IMR-90 (cell line): Measurements from ENCODE around the gene COL11A2. TPM values are rescaled to one million over a fixed set of nuclear protein-coding genes. Genes with fewer than 3 reads are reported as not detected.

Experiments
- ATAC-seq: fragments of 200-7000 bp; cut with Tn5 transposase; 2 replicates; pipeline ENCODE4 v1.9.1; 2020; ENCODE audit warnings: low read depth, mild to moderate bottlenecking, moderate library complexity
- BruUV-seq: library from RNA; stranded (reverse); fragments of 400-500 nt; replicated peaks from 2 replicates; lab custom pipeline; 2021; lab: Mats Ljungman, UMichigan
- CTCF ChIA-PET: fragments of 300-600 bp; formaldehyde crosslinking; extraction: SDS; loops from one replicate; lab custom pipeline; 2021; ENCODE audit warnings: antibody characterized with exemption; lab: Yijun Ruan, JAX
- POLR2A ChIA-PET: fragments of 300-600 bp; sonication (Branson Sonifier 250); formaldehyde crosslinking; loops from one replicate; lab custom pipeline; 2022; ENCODE audit warnings: antibody characterized with exemption; ENCODE audit not compliant: unreplicated experiment; lab: Charles Lee
- DNase-seq: peaks from one replicate; pipeline ENCODE4 v3.0.0; 2013
- H2AFZ ChIP-seq: replicated peaks from 2 replicates; pipeline ENCODE3; 2013; ENCODE audit warnings: low read length, mild to moderate bottlenecking; ENCODE audit not compliant: poor library complexity
- H2AK5ac ChIP-seq: 2 replicates; pipeline ENCODE4 v1.6.1; 2013; ENCODE audit warnings: low read depth, low read length, inconsistent platforms
- H2AK9ac ChIP-seq: replicated peaks from 2 replicates; pipeline ENCODE3; 2013; ENCODE audit warnings: mild to moderate bottlenecking, low read depth, low read length, moderate library complexity; ENCODE audit not compliant: poor library complexity
- H2BK120ac ChIP-seq: 2 replicates; pipeline ENCODE4 v1.6.1; 2013; ENCODE audit warnings: low read depth, low read length, inconsistent platforms
- H2BK15ac ChIP-seq: 3 replicates; pipeline ENCODE4 v1.6.1; 2013; ENCODE audit warnings: low read depth, low read length, inconsistent platforms
- H2BK20ac ChIP-seq: 2 replicates; pipeline ENCODE4 v1.6.1; 2013; ENCODE audit warnings: low read depth, mild to moderate bottlenecking, inconsistent platforms, low read length, moderate library complexity
- H2BK5ac ChIP-seq: 2 replicates; pipeline ENCODE4 v1.6.1; 2013; ENCODE audit warnings: mild to moderate bottlenecking, low read depth, low read length, inconsistent platforms; ENCODE audit not compliant: poor library complexity, severe bottlenecking
- H3K14ac ChIP-seq: replicated peaks from 2 replicates; pipeline ENCODE4 v1.6.1; 2013; ENCODE audit warnings: low read depth, low read length, inconsistent platforms
- H3K18ac ChIP-seq: 2 replicates; pipeline ENCODE4 v1.6.1; 2013; ENCODE audit warnings: low read depth, low read length, control low read depth
- H3K23ac ChIP-seq: 2 replicates; pipeline ENCODE4 v1.6.1; 2013; ENCODE audit warnings: low read depth, low read length, inconsistent platforms
- H3K27ac ChIP-seq: 2 replicates; pipeline ENCODE4 v1.5.1; 2013; ENCODE audit warnings: mild to moderate bottlenecking, control low read depth, low read length; ENCODE audit not compliant: insufficient read depth
- H3K27me3 ChIP-seq: 2 replicates; pipeline ENCODE4 v1.6.1; 2013; ENCODE audit warnings: low read length; ENCODE audit not compliant: control insufficient read depth, insufficient read depth
- H3K36me3 ChIP-seq: 2 replicates; pipeline ENCODE4 v1.6.1; 2013; ENCODE audit warnings: low read length, mixed read lengths; ENCODE audit not compliant: control insufficient read depth, insufficient read depth
- H3K4ac ChIP-seq: 2 replicates; pipeline ENCODE4 v1.6.1; 2013; ENCODE audit warnings: low read depth, low read length, inconsistent platforms
- H3K4me1 ChIP-seq: 2 replicates; pipeline ENCODE4 v1.6.1; 2013; ENCODE audit warnings: low read length, mixed read lengths; ENCODE audit not compliant: control insufficient read depth, insufficient read depth
- H3K4me2 ChIP-seq: 2 replicates; pipeline ENCODE4 v1.6.1; 2013; ENCODE audit warnings: low read depth, mild to moderate bottlenecking, control low read depth, low read length, moderate library complexity
- H3K4me3 ChIP-seq: 2 replicates; pipeline ENCODE4 v1.5.1; 2013; ENCODE audit warnings: low read depth, mild to moderate bottlenecking, control low read depth, low read length, moderate library complexity; ENCODE audit not compliant: insufficient read depth
- H3K56ac ChIP-seq: 2 replicates; pipeline ENCODE4 v1.6.1; 2013; ENCODE audit warnings: low read length, inconsistent platforms; ENCODE audit not compliant: insufficient read depth; ENCODE audit errors: extremely low read depth
- H3K79me1 ChIP-seq, 2 experiments: 2 replicates each; pipeline ENCODE4 v1.6.1; 2013; ENCODE audit warnings: low read length in 2 of 2, inconsistent platforms in 1 of 2, low read depth in 1 of 2
- H3K9ac ChIP-seq: 2 replicates; pipeline ENCODE4 v1.6.1; 2013; ENCODE audit warnings: low read depth, low read length, control low read depth
- H3K9me1 ChIP-seq: 2 replicates; pipeline ENCODE4 v1.6.1; 2013; ENCODE audit warnings: low read length, inconsistent platforms; ENCODE audit not compliant: insufficient read depth
- H3K9me3 ChIP-seq: 2 replicates; pipeline ENCODE4 v1.6.1; 2013; ENCODE audit warnings: low read length; ENCODE audit not compliant: control insufficient read depth, insufficient read depth
- H4K20me1 ChIP-seq: 2 replicates; pipeline ENCODE4 v1.6.1; 2013; ENCODE audit warnings: low read length, inconsistent platforms; ENCODE audit not compliant: insufficient read depth
- H4K5ac ChIP-seq: 2 replicates; pipeline ENCODE4 v1.6.1; 2013; ENCODE audit warnings: mild to moderate bottlenecking, low read depth, low read length, control low read depth
- H4K8ac ChIP-seq, 2 experiments: 2 replicates each; pipeline ENCODE4 v1.6.1; 2013; ENCODE audit warnings: low read depth in 2 of 2, low read length in 2 of 2, control low read depth in 1 of 2, inconsistent platforms in 1 of 2
- H4K91ac ChIP-seq: 2 replicates; pipeline ENCODE4 v1.6.1; 2013; ENCODE audit warnings: low read depth, low read length, inconsistent platforms; ENCODE audit not compliant: insufficient read depth
- CEBPB ChIP-seq: IDR thresholded peaks from 2 replicates; pipeline ENCODE4 v1.6.1; 2012; ENCODE audit warnings: low read depth, low read length, improper control_type of control experiment
- CHD1 ChIP-seq: IDR thresholded peaks from 2 replicates; pipeline ENCODE4 v1.6.1; 2012; ENCODE audit warnings: low read depth, low read length, improper control_type of control experiment
- FOS ChIP-seq: fragments of 150-350 bp; IDR thresholded peaks from 2 replicates; pipeline ENCODE4 v1.6.1; 2016; ENCODE audit warnings: low read depth, low read length
- NFE2L2 ChIP-seq: fragments of 150-350 bp; IDR thresholded peaks from 2 replicates; pipeline ENCODE4 v1.6.1; 2016; ENCODE audit warnings: low read depth, mild to moderate bottlenecking, low read length
- RAD21 ChIP-seq: IDR thresholded peaks from 2 replicates; pipeline ENCODE4 v1.6.1; 2012; ENCODE audit warnings: low read length, improper control_type of control experiment
- RFX5 ChIP-seq: IDR thresholded peaks from 2 replicates; pipeline ENCODE4 v1.8.0; 2012; ENCODE audit warnings: low read depth, mild to moderate bottlenecking, low read length, moderate library complexity
- SMC3 ChIP-seq: fragments of 150-350 bp; IDR thresholded peaks from 2 replicates; pipeline ENCODE4 v1.6.1; 2016; ENCODE audit warnings: low read depth, mild to moderate bottlenecking, antibody characterized with exemption, low read length, moderate library complexity
- WGBS, 2 experiments: methylation state at CpG; one replicate each; pipeline versions ENCODE4 v1.1.5 to v1.1.7; 2013; ENCODE audit warnings: missing lambda C conversion rate in 2 of 2; ENCODE audit not compliant: insufficient read length in 1 of 2; ENCODE audit errors: extremely low coverage in 2 of 2; 5-methylcytosine and 5-hydroxymethylcytosine counted together
- dilution Hi-C: fragments of 300-500 bp; cut with HindIII; formaldehyde crosslinking; loops from one replicate; pipeline ENCODE4 v1.14.3; 2018; ENCODE audit warnings: low sequenced_read_pairs; ENCODE audit not compliant: unreplicated experiment
- in situ Hi-C: fragments of 300-500 bp; cut with MboI; formaldehyde crosslinking; loops from 3 replicates; pipeline ENCODE4 v1.14.3; 2019; ENCODE audit warnings: low sequenced_read_pairs, inconsistent platforms, mixed read lengths
- intact Hi-C: fragments of 100-400 bp; cut with micrococcal nuclease; formaldehyde crosslinking; loops from 2 replicates; pipeline ENCODE4 v1.10.0; 2022
- polyA plus RNA-seq, 3 experiments: library from polyadenylated mRNA; depleted of rRNA; stranded (reverse); fragments of >200 nt; gene quantifications; 2 replicates each; pipeline ENCODE4 v1.2.3, GENCODE V29; 2012; ENCODE audit warnings: low replicate concordance in 1 of 3
- total RNA-seq: library from RNA; depleted of rRNA; stranded (reverse); fragments of >200 nt; gene quantifications from 2 replicates; pipeline ENCODE4 v1.2.3, GENCODE V29; 2012

COL11A2 gene
- total and polyA plus RNA-seq, 2 of the 4 experiments (the other 2 are of a cell fraction), result under 0.01 to 0.38 TPM

DNA sequence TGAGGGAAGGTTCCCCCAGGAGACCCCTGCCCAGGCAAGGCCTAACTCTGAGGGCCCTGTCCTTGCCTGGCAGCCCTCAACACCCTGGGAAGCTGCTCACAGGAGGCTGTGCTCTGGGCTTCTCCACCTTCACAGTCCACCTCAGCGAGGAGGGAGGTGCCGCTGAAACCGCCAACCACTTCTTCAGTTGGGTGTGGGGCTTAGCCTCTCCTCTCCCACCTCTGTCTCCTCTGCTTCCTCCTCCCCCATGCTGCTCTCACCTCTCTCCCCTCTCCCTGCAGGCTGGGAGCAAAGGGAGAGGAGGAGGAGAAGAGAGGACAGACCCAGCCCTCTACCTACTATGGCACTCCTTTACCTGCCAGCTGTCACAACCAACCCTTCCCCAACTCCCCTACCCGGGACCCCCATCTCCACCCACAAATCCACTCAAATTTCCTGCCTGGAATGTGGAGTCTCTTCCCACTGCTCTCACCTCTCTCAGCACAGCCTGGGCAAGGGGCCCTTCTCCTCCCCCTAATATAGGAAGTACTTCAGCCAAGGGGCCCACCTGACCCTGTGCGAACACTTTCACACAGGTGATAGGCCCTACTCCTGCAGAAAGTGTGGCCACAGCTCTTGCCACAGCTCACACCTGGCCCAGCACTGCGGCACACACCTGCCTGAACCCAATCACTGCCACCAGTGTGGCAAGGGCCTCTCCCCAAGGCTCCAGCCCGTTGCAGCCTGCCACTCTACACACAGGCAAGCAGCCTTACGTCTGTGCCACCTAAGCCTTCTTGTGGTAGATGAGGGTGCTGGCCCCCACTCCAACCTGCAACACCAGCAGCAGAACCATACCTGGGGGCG is 23.2 kb upstream of the COL11A2 start:
- TF ChIP-seq NFE2L2 (no peak), RAD21 (no peak), RFX5 (no peak), FOS (no peak), SMC3 (no peak), CHD1 (no peak), CEBPB (no peak)
- Histone ChIP-seq H3K56ac (no peak overlapping the region), H3K14ac (no peak overlapping the region), H3K9ac (no peak overlapping the region), H3K18ac (no peak overlapping the region), H3K9me3 (no peaks in the 10 kb centered on the region), H2BK20ac (no peak overlapping the region), H2BK120ac (no peak overlapping the region), H3K4me1 (peaks cover 2% of the 10 kb centered on the region; the same call in 1 of the 2 replicates), H3K23ac (no peak overlapping the region), H3K4ac (no peak overlapping the region), H3K4me2 (no peak overlapping the region), H4K5ac (no peak overlapping the region), H2AK9ac (no peak overlapping the region), H3K4me3 (no peak overlapping the region), H4K91ac (no peak overlapping the region), H3K36me3 (peaks cover 9% of the 10 kb centered on the region; the same call in 1 of the 2 replicates), H2AK5ac (no peak overlapping the region), H3K79me1 (no peaks in the 10 kb centered on the region), H3K27me3 (peaks cover 19% of the 10 kb centered on the region), H2BK15ac (no peak overlapping the region), H2BK5ac (no peak overlapping the region), H3K27ac (no peak overlapping the region), H2AFZ (no peak overlapping the region), H4K20me1 (no peaks in the 10 kb centered on the region), H3K9me1 (no peaks in the 10 kb centered on the region), H4K8ac (no peak overlapping the region)
- ATAC-seq (no peak), DNase-seq (no peak)
- WGBS, 2 experiments, result no CpG with 5 or more reads among the region's 9 CpGs
- dilution Hi-C loops, result no loop called here
- POLR2A ChIA-PET, result interaction anchor here (0.6 kb wide), 1 partner anchor 19 kb away, joined by 3 read pairs; no protein-coding TSS in a partner anchor
- in situ Hi-C loops, result no loop called here
- no TSS peak for BruUV-seq
- CTCF ChIA-PET, result no interaction called here
- intact Hi-C loops, result no loop called here
